OCI-LY3 (cell line): ENCODE measurements around the gene OPCML.

Experiments used
- H2AFZ ChIP-seq: fragments of 200-600, 300-600 bp; shearing (Covaris generic); 2 replicates; pipeline ENCODE4 v1.6.0; 2014; ENCODE audit warnings: antibody characterized with exemption, low read depth, low read length
- H3K27ac ChIP-seq: fragments of 200-600, 300-600 bp; sonication (generic); 2 replicates; pipeline ENCODE4 v1.5.1; 2014; ENCODE audit warnings: mild to moderate bottlenecking, low read length, moderate library complexity, mixed read lengths
- H3K27me3 ChIP-seq: fragments of 200-600, 300-600 bp; sonication (generic); 2 replicates; pipeline ENCODE4 v1.6.1; 2014; ENCODE audit warnings: low read depth, low read length, mixed read lengths
- H3K36me3 ChIP-seq: fragments of 200-600, 300-600 bp; sonication (generic); replicated peaks from 2 replicates; pipeline ENCODE3; 2014; ENCODE audit warnings: low read depth, low read length, mixed read lengths
- H3K4me1 ChIP-seq: fragments of 300-600, 200-600 bp; sonication (generic); 2 replicates; pipeline ENCODE4 v1.6.1; 2014; ENCODE audit warnings: low read length, mixed read lengths
- H3K4me2 ChIP-seq: fragments of 200-600, 300-600 bp; sonication (generic); 2 replicates; pipeline ENCODE4 v1.6.1; 2014; ENCODE audit warnings: low read length, mixed read lengths
- H3K4me3 ChIP-seq: fragments of 300-600, 200-600 bp; sonication (generic); 2 replicates; pipeline ENCODE4 v1.5.1; 2014; ENCODE audit warnings: antibody characterized with exemption, mild to moderate bottlenecking, low read length, moderate library complexity
- H3K79me2 ChIP-seq: fragments of 300-600, 200-600 bp; shearing (Covaris generic); 2 replicates; pipeline ENCODE4 v1.6.1; 2014; ENCODE audit warnings: mild to moderate bottlenecking, low read length, mixed read lengths
- H3K9ac ChIP-seq: fragments of 300-600, 200-600 bp; shearing (Covaris generic); 2 replicates; pipeline ENCODE4 v1.6.0; 2014; ENCODE audit warnings: mild to moderate bottlenecking, low read length, moderate library complexity
- H3K9me3 ChIP-seq: fragments of 200-600, 300-600 bp; shearing (Covaris generic); 2 replicates; pipeline ENCODE4 v1.6.1; 2014; ENCODE audit warnings: low read length, mixed read lengths; ENCODE audit not compliant: insufficient read depth
- H4K20me1 ChIP-seq: fragments of 200-600, 300-600 bp; sonication (generic); 2 replicates; pipeline ENCODE4 v1.6.1; 2016; ENCODE audit warnings: low read length, mixed read lengths; ENCODE audit not compliant: insufficient read depth
- EZH2phosphoT487 ChIP-seq: fragments of 200-600 bp; shearing (Covaris generic); IDR thresholded peaks from 2 replicates; pipeline ENCODE4 v1.6.1; 2018; ENCODE audit warnings: antibody characterized with exemption, mixed run types, low read depth
- TF ChIP-seq, protein P1 (sequence below): fragments of 200-600, 300-600 bp; sonication (generic); IDR thresholded peaks from 2 replicates; pipeline ENCODE4 v1.5.1; 2014; ENCODE audit warnings: antibody characterized with exemption, low read length, low read depth

Gene OPCML

DNA sequence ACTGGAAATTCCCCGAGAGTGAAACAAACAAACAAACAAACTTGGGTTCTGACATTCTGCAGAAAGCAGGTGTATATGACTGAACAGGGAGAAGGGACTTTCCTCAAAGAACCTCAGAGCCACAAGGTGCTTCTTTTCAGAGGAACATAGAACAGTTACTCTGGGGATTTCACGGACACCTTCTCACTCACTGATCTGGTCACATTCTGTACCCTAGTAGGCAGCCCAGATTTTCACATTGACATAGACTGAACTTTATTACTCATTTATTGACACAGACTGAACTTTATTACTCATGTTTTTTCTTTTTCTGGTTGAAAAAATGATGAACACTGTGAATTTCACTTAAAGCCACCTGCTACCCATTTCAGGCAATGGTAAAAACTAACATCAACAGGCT, 263.0 kb downstream of the OPCML start:
- Histone ChIP-seq H3K9me3 (no peaks in the 10 kb centered on the region), H3K36me3 (no peaks in the 10 kb centered on the region), H3K9ac (no peak overlapping the region), H3K4me2 (no peak overlapping the region), H3K27me3 (no peaks in the 10 kb centered on the region), H3K79me2 (no peaks in the 10 kb centered on the region), H3K4me1 (no peaks in the 10 kb centered on the region; the same call in 1 of the 2 replicates), H3K4me3 (no peak overlapping the region), H2AFZ (no peak overlapping the region), H3K27ac (no peak overlapping the region), H4K20me1 (no peaks in the 10 kb centered on the region)
- TF ChIP-seq, protein P1, sequence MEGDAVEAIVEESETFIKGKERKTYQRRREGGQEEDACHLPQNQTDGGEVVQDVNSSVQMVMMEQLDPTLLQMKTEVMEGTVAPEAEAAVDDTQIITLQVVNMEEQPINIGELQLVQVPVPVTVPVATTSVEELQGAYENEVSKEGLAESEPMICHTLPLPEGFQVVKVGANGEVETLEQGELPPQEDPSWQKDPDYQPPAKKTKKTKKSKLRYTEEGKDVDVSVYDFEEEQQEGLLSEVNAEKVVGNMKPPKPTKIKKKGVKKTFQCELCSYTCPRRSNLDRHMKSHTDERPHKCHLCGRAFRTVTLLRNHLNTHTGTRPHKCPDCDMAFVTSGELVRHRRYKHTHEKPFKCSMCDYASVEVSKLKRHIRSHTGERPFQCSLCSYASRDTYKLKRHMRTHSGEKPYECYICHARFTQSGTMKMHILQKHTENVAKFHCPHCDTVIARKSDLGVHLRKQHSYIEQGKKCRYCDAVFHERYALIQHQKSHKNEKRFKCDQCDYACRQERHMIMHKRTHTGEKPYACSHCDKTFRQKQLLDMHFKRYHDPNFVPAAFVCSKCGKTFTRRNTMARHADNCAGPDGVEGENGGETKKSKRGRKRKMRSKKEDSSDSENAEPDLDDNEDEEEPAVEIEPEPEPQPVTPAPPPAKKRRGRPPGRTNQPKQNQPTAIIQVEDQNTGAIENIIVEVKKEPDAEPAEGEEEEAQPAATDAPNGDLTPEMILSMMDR: no peak
- no peak for TF ChIP-seq EZH2phosphoT487

DNA sequence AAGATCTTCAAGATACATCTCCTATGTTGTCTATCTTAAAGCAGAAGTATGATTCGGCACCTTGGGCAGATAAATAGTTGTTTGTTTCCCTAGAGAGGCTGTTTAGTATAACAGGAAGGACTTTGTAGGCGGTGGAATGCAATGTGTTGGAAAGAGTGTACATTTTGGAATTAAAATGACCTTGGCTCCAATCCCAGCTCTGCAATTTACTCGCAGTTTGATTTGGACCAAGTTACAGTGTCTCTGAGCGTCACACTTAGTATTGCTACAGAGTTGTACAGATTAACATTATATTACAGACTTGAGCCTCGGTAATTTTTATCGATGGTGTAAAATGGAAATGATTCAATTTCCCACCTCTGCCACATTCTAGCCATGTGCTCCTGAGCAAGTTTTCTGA, 265.3 kb downstream of the OPCML start:
- no peaks in the 10 kb centered on the region for H3K79me2 ChIP-seq
- H3K9me3 ChIP-seq: no peaks in the 10 kb centered on the region
- H3K27ac ChIP-seq: no peak overlapping the region
- no peaks in the 10 kb centered on the region for H4K20me1 ChIP-seq
- no peak overlapping the region for H3K4me2 ChIP-seq
- no peak overlapping the region for H3K9ac ChIP-seq
- H3K4me1 ChIP-seq: no peaks in the 10 kb centered on the region; the same call in 1 of the 2 replicates
- TF ChIP-seq, protein P1: no peak
- TF ChIP-seq EZH2phosphoT487: no peak
- no peaks in the 10 kb centered on the region for H3K36me3 ChIP-seq
- H3K27me3 ChIP-seq: no peaks in the 10 kb centered on the region
- H2AFZ ChIP-seq: no peak overlapping the region
- H3K4me3 ChIP-seq: no peak overlapping the region

DNA sequence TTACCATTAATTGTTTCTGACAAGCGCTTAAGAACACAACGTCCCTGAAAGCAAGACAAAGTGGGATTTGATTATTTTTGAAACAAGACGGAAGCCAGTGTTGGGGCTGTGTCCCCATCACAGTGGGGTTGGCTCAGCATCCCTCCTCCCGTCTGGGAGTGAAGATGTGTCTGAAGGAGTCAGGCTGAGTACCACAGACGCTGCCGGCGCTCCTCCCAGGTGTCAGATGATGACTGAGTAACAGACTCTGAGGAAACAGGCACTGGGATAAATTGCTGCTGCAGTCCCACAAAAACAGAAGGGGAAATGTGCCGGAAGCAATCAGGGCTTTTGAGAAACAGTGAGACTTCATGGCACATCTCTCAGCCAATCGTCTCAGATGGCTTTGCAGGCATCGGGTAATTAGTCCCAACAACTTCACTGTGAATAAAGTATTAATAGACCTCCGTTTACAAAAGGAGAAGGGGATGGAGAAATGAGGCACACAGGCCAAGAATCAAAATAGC, 266.7 kb downstream of the OPCML start:
- H3K27me3 ChIP-seq: no peaks in the 10 kb centered on the region
- H3K36me3 ChIP-seq: no peaks in the 10 kb centered on the region
- TF ChIP-seq, protein P1: no peak
- no peak for TF ChIP-seq EZH2phosphoT487
- no peaks in the 10 kb centered on the region for H3K79me2 ChIP-seq
- H3K27ac ChIP-seq: no peak overlapping the region
- H3K9ac ChIP-seq: no peak overlapping the region
- H3K4me2 ChIP-seq: no peak overlapping the region
- H2AFZ ChIP-seq: no peak overlapping the region
- H3K4me1 ChIP-seq: no peaks in the 10 kb centered on the region; the same call in 1 of the 2 replicates
- no peaks in the 10 kb centered on the region for H4K20me1 ChIP-seq
- no peak overlapping the region for H3K4me3 ChIP-seq
- no peaks in the 10 kb centered on the region for H3K9me3 ChIP-seq

DNA sequence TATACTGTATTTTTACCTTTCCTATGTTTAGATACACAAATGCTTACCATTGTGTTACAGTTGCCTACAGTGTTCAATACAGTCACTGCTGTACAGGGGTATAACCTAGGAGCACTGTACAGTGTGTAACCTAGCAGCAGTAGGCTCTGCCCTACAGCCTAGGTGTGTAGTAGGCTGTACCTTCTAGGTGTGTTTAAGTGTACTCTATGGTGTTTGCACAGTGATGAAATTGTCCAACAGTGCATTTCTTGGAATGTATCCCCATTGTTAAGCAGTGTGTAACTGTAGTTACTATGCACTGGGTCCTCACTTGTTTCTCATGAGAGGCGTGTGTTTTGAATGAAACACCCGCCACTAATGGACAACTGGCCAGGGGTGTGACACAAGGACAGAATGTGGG, 269.0 kb downstream of the OPCML start:
- H3K4me2 ChIP-seq: no peak overlapping the region
- no peaks in the 10 kb centered on the region for H3K79me2 ChIP-seq
- H3K4me3 ChIP-seq: no peak overlapping the region
- H4K20me1 ChIP-seq: no peaks in the 10 kb centered on the region
- no peaks in the 10 kb centered on the region for H3K36me3 ChIP-seq
- H2AFZ ChIP-seq: no peak overlapping the region
- no peaks in the 10 kb centered on the region for H3K9me3 ChIP-seq
- no peak for TF ChIP-seq EZH2phosphoT487
- TF ChIP-seq, protein P1: no peak
- H3K4me1 ChIP-seq: no peaks in the 10 kb centered on the region
- no peaks in the 10 kb centered on the region for H3K27me3 ChIP-seq
- H3K27ac ChIP-seq: no peak overlapping the region
- H3K9ac ChIP-seq: no peak overlapping the region
